GM19035 (cell line): Measurements from ENCODE around the gene TANGO6.

Experiments used
- ATAC-seq: cut with Tn5 transposase; IDR thresholded peaks from one replicate; pipeline ENCODE4 v1.9.1; 2021; ENCODE audit not compliant: unreplicated experiment

Gene TANGO6

GRCh38 chr16:68999114-68999513 is 155.8 kb downstream of the TANGO6 start:
- ATAC-seq: no peak

GRCh38 chr16:69003500-69003899 is 160.2 kb downstream of the TANGO6 start:
- no peak for ATAC-seq

GRCh38 chr16:69005641-69006355 is 162.5 kb downstream of the TANGO6 start:
- no peak for ATAC-seq

GRCh38 chr16:69012906-69013305 is 169.6 kb downstream of the TANGO6 start:
- no peak for ATAC-seq

- no peak for ATAC-seq
These were observed 170.7 kb downstream of the TANGO6 start for GRCh38 chr16:69013991-69014390.

- ATAC-seq: no peak
These were observed 171.5 kb downstream of the TANGO6 start for GRCh38 chr16:69014811-69015210.

- ATAC-seq: no peak
These were observed 173.9 kb downstream of the TANGO6 start for GRCh38 chr16:69017036-69017783.

- ATAC-seq: no peak
These were observed 176.5 kb downstream of the TANGO6 start for GRCh38 chr16:69019811-69020210.

GRCh38 chr16:69029121-69029520 is 185.8 kb downstream of the TANGO6 start:
- no peak for ATAC-seq

- no peak for ATAC-seq
These were observed 188.6 kb downstream of the TANGO6 start for GRCh38 chr16:69031877-69032301.

GRCh38 chr16:69033151-69033949 is 190.0 kb downstream of the TANGO6 start:
- no peak for ATAC-seq

- no peak for ATAC-seq
These were observed 192.0 kb downstream of the TANGO6 start for GRCh38 chr16:69035375-69035774.

- ATAC-seq: no peak
These were observed 193.2 kb downstream of the TANGO6 start for GRCh38 chr16:69036399-69037091.

GRCh38 chr16:69037373-69038160 is 194.2 kb downstream of the TANGO6 start:
- ATAC-seq: no peak

GRCh38 chr16:69039333-69039941 is 196.1 kb downstream of the TANGO6 start:
- no peak for ATAC-seq

- ATAC-seq: no peak
These were observed 197.0 kb downstream of the TANGO6 start for GRCh38 chr16:69040144-69040909.

GRCh38 chr16:69048328-69049120 is 205.2 kb downstream of the TANGO6 start:
- ATAC-seq: no peak

- no peak for ATAC-seq
These were observed 205.8 kb downstream of the TANGO6 start for GRCh38 chr16:69049146-69049545.
